ENCODE data around the gene ZNRF3.

DNA sequence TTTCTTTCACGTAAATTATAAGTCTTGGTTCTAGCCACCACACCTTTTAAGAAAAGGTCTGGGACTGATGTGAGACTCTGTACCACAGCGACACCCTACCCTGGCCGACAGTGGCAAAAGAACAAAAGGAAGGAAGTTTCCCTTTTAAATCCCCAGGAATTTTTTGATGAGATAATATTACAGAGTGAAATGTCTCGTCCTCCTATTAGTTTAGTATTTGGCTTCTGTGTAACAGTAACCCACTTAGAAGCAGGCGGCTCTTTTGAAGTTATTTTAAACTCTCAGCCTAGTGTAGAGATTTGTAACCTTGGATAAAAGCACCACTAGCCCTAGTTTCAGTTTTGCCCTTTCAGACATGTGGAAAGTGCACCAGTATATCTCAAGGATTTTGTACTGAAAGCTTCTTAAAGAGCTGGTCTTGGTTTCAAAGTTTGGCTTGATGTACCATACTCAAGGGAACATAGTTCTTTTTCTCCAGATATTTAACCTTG is 94.2 kb downstream of the ZNRF3 start:
- TF ChIP-seq, protein P1, sequence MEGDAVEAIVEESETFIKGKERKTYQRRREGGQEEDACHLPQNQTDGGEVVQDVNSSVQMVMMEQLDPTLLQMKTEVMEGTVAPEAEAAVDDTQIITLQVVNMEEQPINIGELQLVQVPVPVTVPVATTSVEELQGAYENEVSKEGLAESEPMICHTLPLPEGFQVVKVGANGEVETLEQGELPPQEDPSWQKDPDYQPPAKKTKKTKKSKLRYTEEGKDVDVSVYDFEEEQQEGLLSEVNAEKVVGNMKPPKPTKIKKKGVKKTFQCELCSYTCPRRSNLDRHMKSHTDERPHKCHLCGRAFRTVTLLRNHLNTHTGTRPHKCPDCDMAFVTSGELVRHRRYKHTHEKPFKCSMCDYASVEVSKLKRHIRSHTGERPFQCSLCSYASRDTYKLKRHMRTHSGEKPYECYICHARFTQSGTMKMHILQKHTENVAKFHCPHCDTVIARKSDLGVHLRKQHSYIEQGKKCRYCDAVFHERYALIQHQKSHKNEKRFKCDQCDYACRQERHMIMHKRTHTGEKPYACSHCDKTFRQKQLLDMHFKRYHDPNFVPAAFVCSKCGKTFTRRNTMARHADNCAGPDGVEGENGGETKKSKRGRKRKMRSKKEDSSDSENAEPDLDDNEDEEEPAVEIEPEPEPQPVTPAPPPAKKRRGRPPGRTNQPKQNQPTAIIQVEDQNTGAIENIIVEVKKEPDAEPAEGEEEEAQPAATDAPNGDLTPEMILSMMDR (IDR thresholded peaks at IDR 0.05), result no peak
- TF ChIP-seq POLR2A (IDR thresholded peaks at IDR 0.05), result no peak
